A549 treated with RU486 at 1 μM for 4 hours (cell line): ENCODE results near the gene PABPC1L2B. TPM values are rescaled to one million over a fixed set of nuclear protein-coding genes. Genes with fewer than 3 reads are reported as not detected.

ENCODE experiments used
- total RNA-seq: library from RNA; stranded (reverse); fragments of 200-300 nt; extraction: Qiagen RNA extraction; gene quantifications from 5 replicates; pipeline ENCODE4 v1.2.3, GENCODE V29; 2022; ENCODE audit warnings: low read depth

PABPC1L2B gene
- not detected in 5 replicates for total RNA-seq

GRCh38 chrX:73002733-73003132 is at the start of gene PABPC1L2B:
Gene PABPC1L2B (plus strand): TSS chrX:73002939. CDS start chrX:73003643, 704 bp downstream.

Other genes starting within 250 kb of the PABPC1L2B start
- gene DMRTC1B, start 226.0 kb upstream of the PABPC1L2B start, total RNA-seq, result 0.09 TPM in 1 of 5 replicates, not detected in the others
- gene FAM236B, start 220.3 kb upstream of the PABPC1L2B start, total RNA-seq, result not detected in 5 replicates
- gene FAM236D, start 194.7 kb upstream of the PABPC1L2B start, total RNA-seq, result not detected in 5 replicates
- gene FAM236C, start 90.3 kb upstream of the PABPC1L2B start, total RNA-seq, result not detected in 5 replicates
- not detected in 5 replicates for gene FAM236A, start 64.7 kb upstream of the PABPC1L2B start, total RNA-seq
- gene DMRTC1, start 59.1 kb upstream of the PABPC1L2B start, total RNA-seq, result not detected in 5 replicates
- gene PABPC1L2A, start 76.6 kb downstream of the PABPC1L2B start, total RNA-seq, result not detected in 5 replicates
- gene NAP1L2, start 211.9 kb downstream of the PABPC1L2B start, total RNA-seq, result 0.86 to 1.4 TPM (median 1.2 TPM) in 5 replicates